Stimulated activated CD4-positive, alpha-beta T cell treated with anti-CD3 and anti-CD28 coated beads, Interleukin-2, amount 100 ng/mL, for 24 hours (primary cell): ENCODE data around the gene FAM20A.

Source experiments
- DNase-seq, 2 donors: peaks; one replicate each; pipeline ENCODE4 v3.0.0-alpha.2; 2020

FAM20A gene

DNA sequence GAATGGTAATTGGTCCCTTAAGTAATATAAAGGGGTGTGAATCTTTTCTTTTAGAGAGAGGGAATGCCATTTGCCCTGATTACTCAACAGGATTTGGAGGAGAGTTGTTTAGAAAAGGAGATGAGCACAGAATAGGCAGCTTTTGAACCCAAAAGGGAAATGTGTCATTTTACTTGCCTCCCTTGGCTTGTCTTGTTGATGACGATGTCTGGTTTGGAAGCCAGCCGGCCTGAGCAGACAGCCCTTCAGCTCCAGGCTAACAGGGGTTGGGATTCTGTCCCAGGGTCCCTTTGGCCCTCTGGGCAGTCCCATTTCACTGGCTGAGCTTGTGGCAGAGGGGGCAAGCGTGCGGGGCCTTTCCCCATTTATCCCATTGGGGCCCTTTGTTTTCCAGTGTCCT lies 111.2 kb downstream of the FAM20A start:
- no peak for DNase-seq
